Chondrocyte (in vitro differentiated cells): ENCODE measurements around the gene MYL4. TPM values are rescaled to one million over a fixed set of nuclear protein-coding genes. Genes with fewer than 3 reads are reported as not detected.
"Not testable (repeated sequence)": the region's sequence is repeated elsewhere in the genome, so short reads cannot be mapped to it uniquely, and the experiment has no call there.

Experiments used
- DNase-seq: peaks from one replicate; pipeline ENCODE4 v3.0.0; 2021; ENCODE audit warnings: mixed read lengths, low spot score
- H3K27ac Mint-ChIP-seq: one replicate; pipeline ENCODE4 v1.8.0; 2021; ENCODE audit warnings: mild to moderate bottlenecking, moderate library complexity, mixed read lengths; ENCODE audit not compliant: unreplicated experiment
- H3K27me3 Mint-ChIP-seq: 2 replicates; pipeline ENCODE4 v1.8.0; 2021; ENCODE audit warnings: low read depth, mixed read lengths
- H3K36me3 Mint-ChIP-seq: 2 replicates; pipeline ENCODE4 v1.8.0; 2021; ENCODE audit warnings: low read depth, mixed read lengths
- H3K4me1 Mint-ChIP-seq: 2 replicates; pipeline ENCODE4 v1.8.0; 2021; ENCODE audit warnings: low read depth, mild to moderate bottlenecking, mixed read lengths
- H3K4me3 Mint-ChIP-seq: one replicate; pipeline ENCODE4 v1.8.0; 2021; ENCODE audit warnings: mild to moderate bottlenecking, moderate library complexity, mixed read lengths; ENCODE audit not compliant: unreplicated experiment
- H3K9me3 Mint-ChIP-seq: 2 replicates; pipeline ENCODE4 v1.8.0; 2021; ENCODE audit warnings: low read depth, mixed read lengths
- CTCF ChIP-seq: fragments of 200-600 bp; sonication (generic); IDR thresholded peaks from 2 replicates; pipeline ENCODE4 v1.5.0; 2021; ENCODE audit warnings: antibody characterized with exemption, mild to moderate bottlenecking, moderate library complexity
- total RNA-seq: library from RNA; stranded (reverse); gene quantifications from 3 replicates; pipeline ENCODE4 v1.2.1, GENCODE V29; 2021

MYL4 gene
- total RNA-seq, 1 donor from 2014 or later: 1.9 TPM

- no peak for DNase-seq
- H3K36me3 Mint-ChIP-seq: peaks cover 29% of the 10 kb centered on the region
- H3K27ac Mint-ChIP-seq: no peak overlapping the region
- no peak for TF ChIP-seq CTCF
- H3K9me3 Mint-ChIP-seq: no peaks in the 10 kb centered on the region
- H3K27me3 Mint-ChIP-seq: no peaks in the 10 kb centered on the region
- H3K4me3 Mint-ChIP-seq: no peak overlapping the region
- H3K4me1 Mint-ChIP-seq: peaks cover 3% of the 10 kb centered on the region
These were observed 38.4 kb upstream of the MYL4 start for GRCh38 chr17:47170710-47171109.

- Mint-ChIP-seq H3K27ac (no peak overlapping the region), H3K27me3 (no peaks in the 10 kb centered on the region), H3K36me3 (peaks cover 22% of the 10 kb centered on the region), H3K4me3 (no peak overlapping the region), H3K4me1 (peaks cover 6% of the 10 kb centered on the region), H3K9me3 (no peaks in the 10 kb centered on the region)
- DNase-seq: no peak
- TF ChIP-seq CTCF: no peak
These were observed 36.2 kb upstream of the MYL4 start for GRCh38 chr17:47172696-47173565.

- H3K9me3 Mint-ChIP-seq, H3K4me1 Mint-ChIP-seq, H3K27ac Mint-ChIP-seq, H3K4me3 Mint-ChIP-seq, DNase-seq, H3K27me3 Mint-ChIP-seq: not testable (repeated sequence)
- H3K36me3 Mint-ChIP-seq: peaks cover 14% of the 10 kb centered on the region
These were observed 34.3 kb upstream of the MYL4 start for GRCh38 chr17:47174823-47175222.

GRCh38 chr17:47176389-47176826 lies 32.7 kb upstream of the MYL4 start:
- Mint-ChIP-seq H3K36me3 (peaks cover 13% of the 10 kb centered on the region), H3K4me1 (peaks cover 12% of the 10 kb centered on the region), H3K4me3 (no peak overlapping the region), H3K27me3 (no peaks in the 10 kb centered on the region), H3K27ac (no peak overlapping the region), H3K9me3 (no peaks in the 10 kb centered on the region)
- no peak for TF ChIP-seq CTCF
- DNase-seq: no peak

- DNase-seq: no peak
- Mint-ChIP-seq H3K27ac (no peak overlapping the region), H3K27me3 (no peaks in the 10 kb centered on the region), H3K4me1 (peaks cover 20% of the 10 kb centered on the region), H3K36me3 (peaks cover 13% of the 10 kb centered on the region), H3K4me3 (no peak overlapping the region), H3K9me3 (no peaks in the 10 kb centered on the region)
- TF ChIP-seq CTCF: no peak
These were observed 31.9 kb upstream of the MYL4 start for GRCh38 chr17:47177261-47177660.

GRCh38 chr17:47179141-47179540 lies 30.0 kb upstream of the MYL4 start:
- Mint-ChIP-seq H3K4me1 (peaks cover 29% of the 10 kb centered on the region), H3K27me3 (no peaks in the 10 kb centered on the region), H3K36me3 (peaks cover 13% of the 10 kb centered on the region), H3K4me3 (no peak overlapping the region), H3K27ac (no peak overlapping the region), H3K9me3 (no peaks in the 10 kb centered on the region)
- TF ChIP-seq CTCF: no peak
- no peak for DNase-seq
